ENCODE results near the gene NFE2L3.
"Not testable (repeated sequence)": the region's sequence is repeated elsewhere in the genome, so short reads cannot be mapped to it uniquely, and the experiment has no call there.

The NFE2L3 gene

GRCh38 chr7:26176696-26177095 is 24.7 kb downstream of the NFE2L3 start:
- H3K4me1 ChIP-seq (ENCODE audit: control insufficient read depth, insufficient read depth, low read length); H3K9ac ChIP-seq (ENCODE audit: low read depth, low read length); H3K27me3 ChIP-seq (ENCODE audit: control insufficient read depth, insufficient read depth, low read length); H3K9me3 ChIP-seq (ENCODE audit: control insufficient read depth, insufficient read depth, low read length); H3K4me3 ChIP-seq (ENCODE audit: low read depth, low read length): not testable (repeated sequence)
- peaks cover 10% of the 10 kb centered on the region for H3K36me3 ChIP-seq (ENCODE audit: control insufficient read depth, insufficient read depth, low read length)

- H3K27me3 ChIP-seq (ENCODE audit: control insufficient read depth, insufficient read depth, low read length); H3K4me3 ChIP-seq (ENCODE audit: low read depth, low read length); H3K9ac ChIP-seq (ENCODE audit: low read depth, low read length); H3K9me3 ChIP-seq (ENCODE audit: control insufficient read depth, insufficient read depth, low read length); H3K4me1 ChIP-seq (ENCODE audit: control insufficient read depth, insufficient read depth, low read length): not testable (repeated sequence)
- peaks cover 10% of the 10 kb centered on the region for H3K36me3 ChIP-seq (ENCODE audit: control insufficient read depth, insufficient read depth, low read length)
Measured at GRCh38 chr7:26177269-26177668, 25.3 kb downstream of the NFE2L3 start.

GRCh38 chr7:26178272-26178960 is 26.4 kb downstream of the NFE2L3 start:
- no peaks in the 10 kb centered on the region for H3K9me3 ChIP-seq (ENCODE audit: control insufficient read depth, insufficient read depth, low read length)
- no peaks in the 10 kb centered on the region for H3K27me3 ChIP-seq (ENCODE audit: control insufficient read depth, insufficient read depth, low read length)
- peaks cover 10% of the 10 kb centered on the region for H3K36me3 ChIP-seq (ENCODE audit: control insufficient read depth, insufficient read depth, low read length)
- H3K4me3 ChIP-seq (ENCODE audit: low read depth, low read length) = no peak overlapping the region
- H3K4me1 ChIP-seq (ENCODE audit: control insufficient read depth, insufficient read depth, low read length) = no peaks in the 10 kb centered on the region
- no peak overlapping the region for H3K9ac ChIP-seq (ENCODE audit: low read depth, low read length)

DNA sequence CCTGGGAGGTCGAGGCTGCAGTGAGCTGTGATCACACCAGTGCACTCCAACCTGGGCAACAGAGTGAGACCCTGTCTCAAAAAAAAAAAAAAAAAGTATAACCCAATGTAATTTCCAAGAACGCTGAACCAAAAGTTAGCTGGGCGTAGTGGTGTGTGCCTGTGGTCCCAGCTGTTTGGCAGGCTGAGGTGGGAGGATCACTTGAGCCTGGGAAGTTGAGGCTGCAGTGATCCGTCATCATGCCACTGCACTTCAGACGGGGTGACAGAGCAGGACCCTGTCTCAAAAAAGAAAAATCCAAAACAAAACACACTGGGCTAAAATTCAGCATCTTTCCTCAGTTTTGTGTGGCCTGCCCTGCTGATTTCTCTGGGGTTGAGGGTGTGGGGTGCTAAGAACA is 27.4 kb downstream of the NFE2L3 start:
- Histone ChIP-seq H3K4me1 (ENCODE audit: control insufficient read depth, insufficient read depth, low read length) (no peaks in the 10 kb centered on the region), H3K4me3 (ENCODE audit: low read depth, low read length) (no peak overlapping the region), H3K9ac (ENCODE audit: low read depth, low read length) (no peak overlapping the region), H3K27me3 (ENCODE audit: control insufficient read depth, insufficient read depth, low read length) (no peaks in the 10 kb centered on the region), H3K9me3 (ENCODE audit: control insufficient read depth, insufficient read depth, low read length) (no peaks in the 10 kb centered on the region), H3K36me3 (ENCODE audit: control insufficient read depth, insufficient read depth, low read length) (peaks cover 10% of the 10 kb centered on the region)

DNA sequence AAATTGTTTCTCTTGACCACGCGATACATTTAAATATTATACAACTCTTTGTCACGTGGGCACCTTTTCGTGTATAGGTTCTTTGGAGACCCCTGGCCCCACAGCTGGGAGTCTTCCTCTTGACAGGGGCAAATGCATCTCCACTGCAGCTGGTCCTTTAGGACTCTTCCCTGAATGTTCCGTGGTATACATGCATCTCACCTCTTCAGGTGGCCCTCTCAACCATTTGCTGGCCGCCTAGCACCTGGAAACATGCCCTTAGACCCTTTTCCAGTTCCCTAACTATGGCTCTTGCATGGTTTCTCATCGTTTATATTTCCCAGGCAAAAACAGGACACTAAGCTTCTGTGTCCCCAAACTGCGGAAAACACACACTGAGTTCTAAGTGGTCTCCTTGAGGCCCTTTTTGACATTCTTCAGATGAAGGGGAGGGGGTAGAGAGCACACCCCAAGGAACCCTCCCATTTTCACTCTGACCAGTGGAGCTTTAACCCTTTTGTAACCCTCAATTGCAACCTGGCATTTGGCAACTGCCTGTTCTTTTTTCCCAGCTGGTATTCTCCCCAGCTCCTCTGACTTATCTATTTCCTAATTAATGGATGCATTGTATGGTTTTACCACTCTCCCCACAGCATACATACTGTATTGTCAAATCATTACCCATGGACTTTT is 28.0 kb downstream of the NFE2L3 start:
- peaks cover 10% of the 10 kb centered on the region for H3K36me3 ChIP-seq (ENCODE audit: control insufficient read depth, insufficient read depth, low read length)
- H3K9ac ChIP-seq (ENCODE audit: low read depth, low read length) = no peak overlapping the region
- H3K27me3 ChIP-seq (ENCODE audit: control insufficient read depth, insufficient read depth, low read length) = no peaks in the 10 kb centered on the region
- no peaks in the 10 kb centered on the region for H3K4me1 ChIP-seq (ENCODE audit: control insufficient read depth, insufficient read depth, low read length)
- no peak overlapping the region for H3K4me3 ChIP-seq (ENCODE audit: low read depth, low read length)
- no peaks in the 10 kb centered on the region for H3K9me3 ChIP-seq (ENCODE audit: control insufficient read depth, insufficient read depth, low read length)

GRCh38 chr7:26180792-26181198 is 28.8 kb downstream of the NFE2L3 start:
- Histone ChIP-seq H3K9me3 (ENCODE audit: control insufficient read depth, insufficient read depth, low read length) (no peaks in the 10 kb centered on the region), H3K4me3 (ENCODE audit: low read depth, low read length) (no peak overlapping the region), H3K27me3 (ENCODE audit: control insufficient read depth, insufficient read depth, low read length) (no peaks in the 10 kb centered on the region), H3K36me3 (ENCODE audit: control insufficient read depth, insufficient read depth, low read length) (peaks cover 10% of the 10 kb centered on the region), H3K9ac (ENCODE audit: low read depth, low read length) (no peak overlapping the region), H3K4me1 (ENCODE audit: control insufficient read depth, insufficient read depth, low read length) (no peaks in the 10 kb centered on the region)

- peaks cover 10% of the 10 kb centered on the region for H3K36me3 ChIP-seq (ENCODE audit: control insufficient read depth, insufficient read depth, low read length)
Measured at GRCh38 chr7:26181474-26182227, 29.7 kb downstream of the NFE2L3 start.

GRCh38 chr7:26182283-26182682 is 30.3 kb downstream of the NFE2L3 start:
- no peak overlapping the region for H3K4me3 ChIP-seq (ENCODE audit: low read depth, low read length)
- H3K9me3 ChIP-seq (ENCODE audit: control insufficient read depth, insufficient read depth, low read length) = no peaks in the 10 kb centered on the region
- H3K27me3 ChIP-seq (ENCODE audit: control insufficient read depth, insufficient read depth, low read length) = no peaks in the 10 kb centered on the region
- no peak overlapping the region for H3K9ac ChIP-seq (ENCODE audit: low read depth, low read length)
- peaks cover 10% of the 10 kb centered on the region for H3K36me3 ChIP-seq (ENCODE audit: control insufficient read depth, insufficient read depth, low read length)
- H3K4me1 ChIP-seq (ENCODE audit: control insufficient read depth, insufficient read depth, low read length) = no peaks in the 10 kb centered on the region

More at GRCh38 chr7:26181474-26182227, 29.7 kb downstream of the NFE2L3 start:
- Histone ChIP-seq H3K9ac (ENCODE audit: low read depth, low read length) (no peak overlapping the region), H3K27me3 (ENCODE audit: control insufficient read depth, insufficient read depth, low read length) (no peaks in the 10 kb centered on the region), H3K9me3 (ENCODE audit: control insufficient read depth, insufficient read depth, low read length) (no peaks in the 10 kb centered on the region), H3K4me3 (ENCODE audit: low read depth, low read length) (no peak overlapping the region), H3K4me1 (ENCODE audit: control insufficient read depth, insufficient read depth, low read length) (no peaks in the 10 kb centered on the region)

DNA sequence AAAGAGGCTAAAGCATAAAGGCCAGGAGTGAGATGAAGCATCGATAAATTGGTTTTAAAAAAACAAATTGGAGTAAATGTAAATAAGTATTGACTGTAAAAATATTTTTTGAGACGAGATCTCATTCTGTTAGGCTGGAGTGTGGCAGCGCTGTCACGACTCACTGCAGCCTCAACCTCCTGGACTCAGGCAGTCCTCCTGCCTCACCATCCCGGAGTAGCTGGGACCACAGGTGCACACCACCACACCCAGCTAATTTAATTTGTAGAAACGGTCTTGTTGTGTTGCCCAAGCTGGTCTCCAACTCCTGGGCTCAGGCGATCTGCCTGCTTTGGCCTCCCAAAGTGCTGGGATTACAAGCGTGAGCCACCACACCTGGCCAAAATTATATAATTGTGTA is 30.7 kb downstream of the NFE2L3 start:
- no peaks in the 10 kb centered on the region for H3K4me1 ChIP-seq (ENCODE audit: control insufficient read depth, insufficient read depth, low read length)
- no peaks in the 10 kb centered on the region for H3K27me3 ChIP-seq (ENCODE audit: control insufficient read depth, insufficient read depth, low read length)
- no peak overlapping the region for H3K4me3 ChIP-seq (ENCODE audit: low read depth, low read length)
- H3K36me3 ChIP-seq (ENCODE audit: control insufficient read depth, insufficient read depth, low read length) = peaks cover 10% of the 10 kb centered on the region
- H3K9me3 ChIP-seq (ENCODE audit: control insufficient read depth, insufficient read depth, low read length) = no peaks in the 10 kb centered on the region
- H3K9ac ChIP-seq (ENCODE audit: low read depth, low read length) = no peak overlapping the region

DNA sequence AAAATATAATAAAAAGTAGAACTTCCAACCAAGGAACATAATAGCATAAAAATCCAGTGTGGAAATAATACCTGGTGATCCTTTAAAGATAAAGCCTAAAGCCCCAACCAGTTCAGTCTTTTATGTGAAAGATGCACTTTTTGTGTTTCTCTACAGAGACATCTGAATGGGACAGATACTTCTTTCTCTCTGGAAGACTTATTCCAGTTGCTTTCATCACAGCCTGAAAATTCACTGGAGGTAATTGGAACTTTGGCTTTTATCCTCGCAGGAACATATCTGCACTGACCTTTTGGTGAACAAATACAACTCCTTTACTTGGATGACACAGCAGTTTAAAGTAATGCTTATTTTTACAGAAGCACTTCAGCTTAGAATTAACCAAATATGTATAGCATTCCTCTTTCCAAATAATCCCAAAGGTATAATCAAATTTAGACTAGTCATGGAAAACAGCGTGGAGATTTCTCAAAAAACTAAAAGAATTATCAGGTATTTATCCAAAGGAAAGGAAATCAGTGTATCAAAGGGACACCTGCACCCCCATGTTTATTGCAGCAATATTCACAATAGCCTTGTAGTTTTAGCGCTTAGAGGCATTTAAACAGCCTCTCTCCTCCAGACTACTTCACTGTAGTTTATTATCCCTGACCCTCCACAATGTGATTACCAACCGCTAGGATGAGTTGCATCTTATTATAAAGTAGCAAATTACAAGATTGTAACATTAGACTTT is 31.7 kb downstream of the NFE2L3 start:
- Histone ChIP-seq H3K4me1 (ENCODE audit: control insufficient read depth, insufficient read depth, low read length) (no peaks in the 10 kb centered on the region), H3K36me3 (ENCODE audit: control insufficient read depth, insufficient read depth, low read length) (peaks cover 7% of the 10 kb centered on the region)

GRCh38 chr7:26184281-26185101 is 32.5 kb downstream of the NFE2L3 start:
- not testable (repeated sequence) for H3K27me3 ChIP-seq (ENCODE audit: control insufficient read depth, insufficient read depth, low read length); H3K9ac ChIP-seq (ENCODE audit: low read depth, low read length); H3K4me3 ChIP-seq (ENCODE audit: low read depth, low read length); H3K9me3 ChIP-seq (ENCODE audit: control insufficient read depth, insufficient read depth, low read length); H3K36me3 ChIP-seq (ENCODE audit: control insufficient read depth, insufficient read depth, low read length); H3K4me1 ChIP-seq (ENCODE audit: control insufficient read depth, insufficient read depth, low read length)

More for the DNA sequence above, 31.7 kb downstream of the NFE2L3 start:
- H3K9me3 ChIP-seq (ENCODE audit: control insufficient read depth, insufficient read depth, low read length) = no peaks in the 10 kb centered on the region
- H3K9ac ChIP-seq (ENCODE audit: low read depth, low read length) = no peak overlapping the region
- H3K4me3 ChIP-seq (ENCODE audit: low read depth, low read length) = no peak overlapping the region
- H3K27me3 ChIP-seq (ENCODE audit: control insufficient read depth, insufficient read depth, low read length) = no peaks in the 10 kb centered on the region

Data from iPS-15b (cell line).